ENCODE measurements around the gene SEMA6A. TPM values are rescaled to one million over a fixed set of nuclear protein-coding genes. Genes with fewer than 3 reads are reported as not detected.

SEMA6A gene
- total and polyA plus RNA-seq, 2 experiments from 2014 or later, result 233 to 400 TPM

- Histone ChIP-seq H3K27me3 (ENCODE audit: insufficient read depth) (no peaks in the 10 kb centered on the region), H3K27ac (ENCODE audit: low read depth) (no peak overlapping the region), H3K4me3 (no peak overlapping the region), H4K20me1 (replicated peaks; ENCODE audit: insufficient read depth) (no peaks in the 10 kb centered on the region), H3K4me1 (ENCODE audit: insufficient read depth) (no peaks in the 10 kb centered on the region), H3K9me2 (ENCODE audit: insufficient read depth) (no peaks in the 10 kb centered on the region), H3K4me2 (no peak overlapping the region), H2AFZ (no peak overlapping the region), H3F3A (replicated peaks; ENCODE audit: low read depth) (no peaks in the 10 kb centered on the region), H3K79me2 (replicated peaks; ENCODE audit: insufficient read depth) (no peaks in the 10 kb centered on the region), H3K36me3 (ENCODE audit: insufficient read depth) (no peaks in the 10 kb centered on the region)
- ATAC-seq, result no peak
- Mint-ChIP-seq H3K27me3 (ENCODE audit: insufficient read depth, low read depth, poor library complexity) (no peaks in the 10 kb centered on the region), H3K9me3 (no peaks in the 10 kb centered on the region), H3K4me3 (no peak overlapping the region), H3K27ac (peak overlapping the region; percentile 88; the same call in 1 of the 2 replicates), H3K36me3 (ENCODE audit: low read depth) (no peaks in the 10 kb centered on the region), H3K4me1 (peaks cover 9% of the 10 kb centered on the region; the same call in 2 of the 3 replicates)
- DNase-seq (ENCODE audit: low spot score), result no peak
- TF ChIP-seq POLR2AphosphoS5 (IDR thresholded peaks at IDR 0.05; ENCODE audit: low read depth) (no peak), JUNB (IDR thresholded peaks at IDR 0.05; ENCODE audit: unreplicated experiment) (no peak), ZNF114 (CRISPR knock-in tag; IDR thresholded peaks at IDR 0.05) (no peak), STAT1 (IDR thresholded peaks at IDR 0.05; ENCODE audit: unreplicated experiment) (no peak), CREB1 (CRISPR knock-in tag; IDR thresholded peaks at IDR 0.05; ENCODE audit: low read depth) (no peak), CTCF (conservative IDR thresholded peaks at IDR 0.05; ENCODE audit: low read depth in 2 of 2) (no peak), REST (IDR thresholded peaks at IDR 0.05; ENCODE audit: unreplicated experiment) (no peak), EZH2phosphoT487 (IDR thresholded peaks at IDR 0.05; ENCODE audit: unreplicated experiment) (no peak), ZNF331 (CRISPR knock-in tag; IDR thresholded peaks at IDR 0.05; ENCODE audit: low read depth) (no peak), EZH2 (IDR thresholded peaks at IDR 0.05; ENCODE audit: low read depth, unreplicated experiment) (no peak), ETS1 (IDR thresholded peaks at IDR 0.05) (no peak), NANOG (IDR thresholded peaks at IDR 0.05; ENCODE audit: borderline replicate concordance) (no peak)
Measured at GRCh38 chr5:116396476-116397099, 178.0 kb downstream of the SEMA6A start.

All from GM23338 (cell line).